ENCODE data around the gene AHNAK2. TPM values are rescaled to one million over a fixed set of nuclear protein-coding genes. Genes with fewer than 3 reads are reported as not detected.
A peak's percentile ranks its signal among the peaks of the same experiment; 100 is the strongest.

AHNAK2 gene
- total and polyA plus RNA-seq, 4 donors: 3.5 to 26.6 (median 8.1) TPM

DNA sequence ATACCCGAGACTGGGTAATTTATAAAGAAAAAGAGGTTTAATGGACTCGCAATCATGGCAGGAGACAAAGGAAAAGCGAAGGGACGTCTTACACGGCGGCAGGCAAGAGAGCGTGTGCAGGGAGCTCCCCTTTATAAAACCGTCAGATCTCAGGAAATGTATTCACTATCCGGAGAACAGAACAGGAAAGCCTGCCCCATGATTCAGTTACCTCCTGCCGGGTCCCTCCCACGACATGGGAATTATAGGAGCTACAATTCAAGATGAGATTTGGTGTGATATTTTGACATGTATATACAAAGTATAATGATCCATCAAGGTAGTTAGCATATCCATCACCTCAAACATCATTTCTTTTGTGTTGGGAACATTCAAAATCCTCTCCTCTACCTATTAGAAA is 45.0 kb upstream of the AHNAK2 start:
- no peak for DNase-seq
- H3K9ac ChIP-seq (ENCODE audit: insufficient read depth in 1 of 2, low read length in 2 of 2): no peak overlapping the region
- no peaks in the 10 kb centered on the region for H3K9me3 ChIP-seq (ENCODE audit: control insufficient read depth in 4 of 4, insufficient read depth in 3 of 4, low read length in 3 of 4)
- H3K4me3 ChIP-seq: no peak overlapping the region
- no peaks in the 10 kb centered on the region for H3K36me3 ChIP-seq (ENCODE audit: control insufficient read depth in 4 of 4, insufficient read depth in 4 of 4, low read length in 4 of 4)
- ATAC-seq (ENCODE audit: insufficient read depth, low FRiP score): no peak
- WGBS, 2 donors: 58 to 73% methylated on average over 11 of the region's 11 CpGs
- H3K4me1 ChIP-seq (ENCODE audit: control insufficient read depth in 5 of 5, insufficient read depth in 5 of 5, low read length in 5 of 5): peaks cover 0 to 28% (median 8%) of the 10 kb centered on the region in 5 donors
- no peaks in the 10 kb centered on the region for H3K27me3 ChIP-seq (ENCODE audit: control insufficient read depth in 3 of 3, insufficient read depth in 3 of 3, low read length in 2 of 3)
- TF ChIP-seq, protein P1, sequence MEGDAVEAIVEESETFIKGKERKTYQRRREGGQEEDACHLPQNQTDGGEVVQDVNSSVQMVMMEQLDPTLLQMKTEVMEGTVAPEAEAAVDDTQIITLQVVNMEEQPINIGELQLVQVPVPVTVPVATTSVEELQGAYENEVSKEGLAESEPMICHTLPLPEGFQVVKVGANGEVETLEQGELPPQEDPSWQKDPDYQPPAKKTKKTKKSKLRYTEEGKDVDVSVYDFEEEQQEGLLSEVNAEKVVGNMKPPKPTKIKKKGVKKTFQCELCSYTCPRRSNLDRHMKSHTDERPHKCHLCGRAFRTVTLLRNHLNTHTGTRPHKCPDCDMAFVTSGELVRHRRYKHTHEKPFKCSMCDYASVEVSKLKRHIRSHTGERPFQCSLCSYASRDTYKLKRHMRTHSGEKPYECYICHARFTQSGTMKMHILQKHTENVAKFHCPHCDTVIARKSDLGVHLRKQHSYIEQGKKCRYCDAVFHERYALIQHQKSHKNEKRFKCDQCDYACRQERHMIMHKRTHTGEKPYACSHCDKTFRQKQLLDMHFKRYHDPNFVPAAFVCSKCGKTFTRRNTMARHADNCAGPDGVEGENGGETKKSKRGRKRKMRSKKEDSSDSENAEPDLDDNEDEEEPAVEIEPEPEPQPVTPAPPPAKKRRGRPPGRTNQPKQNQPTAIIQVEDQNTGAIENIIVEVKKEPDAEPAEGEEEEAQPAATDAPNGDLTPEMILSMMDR (IDR thresholded peaks at IDR 0.05; ENCODE audit: control extremely low read depth, extremely low read depth): no peak
- no peak overlapping the region for H3K27ac ChIP-seq (ENCODE audit: low read depth in 1 of 2, low read length in 1 of 2)

DNA sequence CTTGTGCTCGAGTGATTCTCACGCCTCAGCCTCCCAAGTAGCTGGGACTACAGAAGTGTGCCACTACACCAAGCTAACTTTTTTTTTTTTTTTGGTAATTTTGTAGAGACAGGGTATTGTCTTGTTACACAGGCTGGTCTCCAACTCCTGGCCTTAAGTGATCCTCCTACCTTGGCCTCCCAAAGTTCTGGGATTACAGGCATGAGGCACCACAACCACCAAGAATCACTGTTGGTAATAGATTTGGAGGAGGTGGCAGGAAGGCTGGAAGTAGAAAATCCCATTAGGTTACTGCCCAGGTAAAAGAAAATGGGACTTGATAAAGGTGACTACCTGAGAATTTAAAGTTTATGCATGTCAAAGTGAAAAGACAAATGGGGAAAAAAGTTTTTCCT is 44.1 kb upstream of the AHNAK2 start:
- TF ChIP-seq, protein P1 (IDR thresholded peaks at IDR 0.05; ENCODE audit: control extremely low read depth, extremely low read depth): no peak
- no peak for DNase-seq
- no peak for ATAC-seq (ENCODE audit: insufficient read depth, low FRiP score)
- Histone ChIP-seq H3K27me3 (ENCODE audit: control insufficient read depth in 3 of 3, insufficient read depth in 3 of 3, low read length in 2 of 3) (no peaks in the 10 kb centered on the region), H3K36me3 (ENCODE audit: control insufficient read depth in 4 of 4, insufficient read depth in 4 of 4, low read length in 4 of 4) (no peaks in the 10 kb centered on the region), H3K9ac (ENCODE audit: insufficient read depth in 1 of 2, low read length in 2 of 2) (peak overlapping the region in 1 of 2 donors; percentile 82), H3K27ac (ENCODE audit: low read depth in 1 of 2, low read length in 1 of 2) (no peak overlapping the region), H3K4me1 (ENCODE audit: control insufficient read depth in 5 of 5, insufficient read depth in 5 of 5, low read length in 5 of 5) (peaks cover 0 to 28% (median 8%) of the 10 kb centered on the region in 5 donors), H3K4me3 (no peak overlapping the region), H3K9me3 (ENCODE audit: control insufficient read depth in 4 of 4, insufficient read depth in 3 of 4, low read length in 3 of 4) (no peaks in the 10 kb centered on the region)
- 66 to 89% methylated on average over 2 of the region's 2 CpGs for WGBS, 2 donors

DNA sequence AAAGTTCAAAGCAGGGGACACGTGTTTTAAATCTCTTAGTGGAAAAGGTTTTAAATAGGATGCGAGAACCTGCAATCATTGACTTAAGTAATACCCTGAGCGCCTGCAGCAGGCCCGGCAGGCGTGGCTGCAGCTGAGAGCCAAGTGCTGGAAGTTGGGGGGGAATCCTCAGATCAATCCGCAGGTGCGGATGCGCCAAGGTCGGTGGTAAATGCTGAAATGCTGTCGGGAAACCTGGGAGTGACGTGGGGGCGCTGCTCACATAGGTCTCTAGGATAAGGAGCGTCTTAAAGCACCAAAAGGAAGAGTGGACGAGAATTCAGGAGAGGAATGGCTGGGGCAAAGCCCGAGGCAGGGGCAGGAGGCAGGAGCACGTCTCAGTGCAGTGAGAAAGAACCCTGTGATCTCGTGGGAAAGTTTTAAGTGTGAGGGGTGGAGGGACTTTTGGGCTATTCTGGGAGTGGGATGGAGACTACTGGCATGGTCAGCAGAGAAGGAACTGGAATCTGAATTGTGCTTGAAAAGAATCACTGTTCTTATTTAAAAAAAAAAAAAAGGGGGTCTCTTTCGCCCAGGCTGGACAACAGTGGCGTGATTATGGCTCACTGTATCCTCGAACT is 43.6 kb upstream of the AHNAK2 start:
- Histone ChIP-seq H3K27me3 (ENCODE audit: control insufficient read depth in 3 of 3, insufficient read depth in 3 of 3, low read length in 2 of 3) (no peaks in the 10 kb centered on the region), H3K36me3 (ENCODE audit: control insufficient read depth in 4 of 4, insufficient read depth in 4 of 4, low read length in 4 of 4) (no peaks in the 10 kb centered on the region), H3K4me1 (ENCODE audit: control insufficient read depth in 5 of 5, insufficient read depth in 5 of 5, low read length in 5 of 5) (peaks cover 3 to 31% (median 7%) of the 10 kb centered on the region in 5 donors), H3K9ac (ENCODE audit: insufficient read depth in 1 of 2, low read length in 2 of 2) (peak overlapping the region; percentile 63 to 82), H3K9me3 (ENCODE audit: control insufficient read depth in 4 of 4, insufficient read depth in 3 of 4, low read length in 3 of 4) (no peaks in the 10 kb centered on the region), H3K4me3 (peak overlapping the region; percentile 36), H3K27ac (ENCODE audit: low read depth in 1 of 2, low read length in 1 of 2) (peak overlapping the region; percentile 50 to 97)
- ATAC-seq (ENCODE audit: insufficient read depth, low FRiP score) (no peak), DNase-seq (peak in 2 of 3 donors; percentile 48 to 65)
- WGBS, 2 donors: 10 to 11% methylated on average over 20 of the region's 20 CpGs
- TF ChIP-seq, protein P1 (IDR thresholded peaks at IDR 0.05; ENCODE audit: control extremely low read depth, extremely low read depth): no peak

Data from lung (tissue), 12 donors.